MCF 10A (cell line): ENCODE results near the gene ARHGAP31. TPM values are rescaled to one million over a fixed set of nuclear protein-coding genes. Genes with fewer than 3 reads are reported as not detected.
A peak's percentile ranks its signal among the peaks of the same experiment; 100 is the strongest.

Source experiments
- BruUV-seq: library from RNA; stranded (reverse); fragments of 400-500 nt; replicated peaks from 2 replicates; lab custom pipeline; 2021; lab: Mats Ljungman, UMichigan
- CTCF ChIA-PET: fragments of 300-600 bp; sonication (Branson Sonifier 250); formaldehyde crosslinking; extraction: SDS; loops from one replicate; lab custom pipeline; 2021; ENCODE audit warnings: antibody characterized with exemption, inconsistent platforms; lab: Yijun Ruan, JAX
- POLR2A ChIA-PET: fragments of 300-600, 350-650 bp; sonication (Branson Sonifier 250); formaldehyde crosslinking; extraction: SDS; loops from one replicate; lab custom pipeline; 2020; ENCODE audit warnings: antibody characterized with exemption, inconsistent platforms; lab: Yijun Ruan, JAX
- DNase-seq: peaks from one replicate; pipeline ENCODE4 v3.0.0-alpha.2; 2018; ENCODE audit not compliant: unreplicated experiment
- H3K27ac Mint-ChIP-seq: one replicate; pipeline ENCODE4 v1.8.0; 2022; ENCODE audit warnings: mild to moderate bottlenecking, low read depth, mixed read lengths; ENCODE audit not compliant: unreplicated experiment
- H3K27me3 Mint-ChIP-seq: one replicate; pipeline ENCODE4 v1.8.0; 2022; ENCODE audit warnings: mixed read lengths; ENCODE audit not compliant: insufficient read depth, unreplicated experiment
- H3K36me3 Mint-ChIP-seq: one replicate; pipeline ENCODE4 v1.8.0; 2022; ENCODE audit warnings: mild to moderate bottlenecking, moderate library complexity, mixed read lengths; ENCODE audit not compliant: insufficient read depth, unreplicated experiment
- H3K4me1 Mint-ChIP-seq: one replicate; pipeline ENCODE4 v1.8.0; 2022; ENCODE audit warnings: mixed read lengths; ENCODE audit not compliant: insufficient read depth, unreplicated experiment
- H3K4me3 Mint-ChIP-seq: one replicate; pipeline ENCODE4 v1.8.0; 2022; ENCODE audit warnings: mild to moderate bottlenecking, moderate library complexity, mixed read lengths; ENCODE audit not compliant: unreplicated experiment
- H3K9me3 Mint-ChIP-seq: one replicate; pipeline ENCODE4 v1.8.0; 2022; ENCODE audit warnings: mixed read lengths; ENCODE audit not compliant: unreplicated experiment
- intact Hi-C: fragments of 100-400 bp; cut with micrococcal nuclease; formaldehyde crosslinking; loops from 2 replicates; pipeline ENCODE4 v1.14.1; 2022
- total RNA-seq: library from RNA; stranded (reverse); gene quantifications from 2 replicates; pipeline ENCODE4 v1.2.3, GENCODE V29; 2022
- TF ChIP-seq, protein P1 (sequence below): fragments of 200-600 bp; IDR thresholded peaks from one replicate; pipeline ENCODE4 v1.8.0; 2022; ENCODE audit warnings: antibody characterized with exemption, mild to moderate bottlenecking; ENCODE audit not compliant: unreplicated experiment

The ARHGAP31 gene
- total RNA-seq, 1 experiment from 2014 or later = 4.4 TPM

DNA sequence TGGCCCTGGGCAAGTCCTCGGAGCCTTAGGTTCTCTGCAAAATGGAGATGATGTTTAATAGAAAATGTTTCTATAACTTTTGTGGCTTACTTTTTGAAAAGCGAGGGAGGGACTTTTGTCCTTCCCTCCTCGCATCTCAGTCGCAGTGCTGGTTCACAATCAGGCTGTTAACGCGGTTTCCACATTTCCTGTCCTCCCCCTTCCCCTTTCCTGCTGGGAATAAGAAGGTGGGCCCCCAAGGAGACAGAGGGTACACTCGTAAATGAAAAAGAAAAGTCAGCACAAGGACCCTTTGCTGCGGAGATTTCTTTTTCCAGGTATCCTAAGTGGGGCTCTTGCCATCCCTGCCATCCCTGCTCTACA is 29.5 kb downstream of the ARHGAP31 start:
- TF ChIP-seq, protein P1, sequence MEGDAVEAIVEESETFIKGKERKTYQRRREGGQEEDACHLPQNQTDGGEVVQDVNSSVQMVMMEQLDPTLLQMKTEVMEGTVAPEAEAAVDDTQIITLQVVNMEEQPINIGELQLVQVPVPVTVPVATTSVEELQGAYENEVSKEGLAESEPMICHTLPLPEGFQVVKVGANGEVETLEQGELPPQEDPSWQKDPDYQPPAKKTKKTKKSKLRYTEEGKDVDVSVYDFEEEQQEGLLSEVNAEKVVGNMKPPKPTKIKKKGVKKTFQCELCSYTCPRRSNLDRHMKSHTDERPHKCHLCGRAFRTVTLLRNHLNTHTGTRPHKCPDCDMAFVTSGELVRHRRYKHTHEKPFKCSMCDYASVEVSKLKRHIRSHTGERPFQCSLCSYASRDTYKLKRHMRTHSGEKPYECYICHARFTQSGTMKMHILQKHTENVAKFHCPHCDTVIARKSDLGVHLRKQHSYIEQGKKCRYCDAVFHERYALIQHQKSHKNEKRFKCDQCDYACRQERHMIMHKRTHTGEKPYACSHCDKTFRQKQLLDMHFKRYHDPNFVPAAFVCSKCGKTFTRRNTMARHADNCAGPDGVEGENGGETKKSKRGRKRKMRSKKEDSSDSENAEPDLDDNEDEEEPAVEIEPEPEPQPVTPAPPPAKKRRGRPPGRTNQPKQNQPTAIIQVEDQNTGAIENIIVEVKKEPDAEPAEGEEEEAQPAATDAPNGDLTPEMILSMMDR = no peak
- BruUV-seq = no TSS peak
- Mint-ChIP-seq H3K4me3 (peak overlapping the region; percentile 80), H3K36me3 (no peaks in the 10 kb centered on the region), H3K9me3 (no peaks in the 10 kb centered on the region), H3K27ac (peak overlapping the region; percentile 90), H3K4me1 (no peaks in the 10 kb centered on the region), H3K27me3 (no peaks in the 10 kb centered on the region)
- CTCF ChIA-PET = no interaction called here
- no peak for DNase-seq
- POLR2A ChIA-PET = no interaction called here
- intact Hi-C loops = no loop called here

DNA sequence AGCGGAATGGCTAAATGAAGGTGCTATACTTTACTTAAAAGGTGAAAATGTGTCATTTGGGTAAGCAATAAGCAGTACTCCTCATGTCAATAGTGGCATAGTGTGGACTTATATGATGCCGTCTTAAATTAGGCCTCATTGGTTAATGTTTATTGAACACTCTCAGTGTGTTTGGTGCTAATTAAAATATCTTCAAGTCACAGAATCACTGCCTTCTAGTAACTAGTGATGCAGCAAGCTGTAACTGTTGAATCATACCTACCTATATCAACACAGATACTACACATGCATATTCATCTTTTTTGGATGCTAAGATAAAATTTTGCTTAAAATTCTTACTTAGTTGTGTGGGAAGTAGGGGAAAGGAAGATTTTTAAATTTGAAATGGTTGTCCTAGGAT is 30.7 kb downstream of the ARHGAP31 start:
- Mint-ChIP-seq H3K9me3 (no peaks in the 10 kb centered on the region), H3K4me3 (no peak overlapping the region), H3K4me1 (no peaks in the 10 kb centered on the region), H3K27me3 (no peaks in the 10 kb centered on the region), H3K27ac (no peak overlapping the region), H3K36me3 (no peaks in the 10 kb centered on the region)
- POLR2A ChIA-PET = no interaction called here
- DNase-seq = no peak
- no TSS peak for BruUV-seq
- TF ChIP-seq, protein P1 = no peak
- CTCF ChIA-PET = no interaction called here
- intact Hi-C loops = no loop called here

DNA sequence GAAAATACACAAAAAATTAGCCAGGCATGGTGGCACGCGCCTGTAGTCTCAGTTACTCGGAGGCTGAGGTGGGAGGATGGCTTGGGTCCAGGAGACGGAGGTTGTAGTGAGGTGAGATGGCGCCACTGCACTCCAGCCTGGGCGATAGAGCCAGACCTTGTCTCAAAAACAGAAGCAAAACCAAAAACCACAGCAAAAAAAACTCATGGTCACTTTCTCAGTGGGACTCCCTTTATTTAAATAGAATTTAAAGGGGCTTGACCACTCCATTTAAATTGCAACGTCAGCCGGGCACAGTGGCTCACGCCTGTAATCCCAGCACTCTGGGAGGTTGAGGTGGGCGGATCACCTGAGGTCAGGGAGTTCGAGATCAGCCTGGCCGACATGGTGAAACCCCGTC is 32.8 kb downstream of the ARHGAP31 start:
- BruUV-seq = no TSS peak
- H3K36me3 Mint-ChIP-seq = no peaks in the 10 kb centered on the region

DNA sequence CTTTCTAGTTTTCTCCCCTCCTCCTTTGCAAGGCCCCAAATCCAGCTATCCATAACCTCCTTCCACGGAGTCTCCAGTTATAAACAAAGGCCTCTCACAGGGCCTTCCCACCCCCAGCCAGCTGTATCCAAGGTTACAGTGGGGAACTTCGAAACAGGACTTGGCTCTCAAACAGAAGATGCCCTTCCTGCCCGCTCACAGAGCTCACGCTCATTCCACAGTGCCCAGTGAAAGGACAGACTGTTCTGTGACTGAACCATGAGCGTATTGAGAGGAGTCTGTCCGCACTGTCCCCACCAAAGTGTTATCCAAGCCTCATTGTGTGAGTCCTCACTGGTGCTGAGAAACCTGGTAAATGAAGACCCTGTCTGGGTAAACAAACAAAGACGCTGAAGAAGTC is 35.4 kb downstream of the ARHGAP31 start:
- no peaks in the 10 kb centered on the region for H3K4me1 Mint-ChIP-seq
- CTCF ChIA-PET = interaction anchor here (0.7 to 0.9 kb wide), 2 partner anchors 10 to 27 kb away, joined by 3 to 4 read pairs; no protein-coding TSS in a partner anchor
- POLR2A ChIA-PET = no interaction called here
- no peaks in the 10 kb centered on the region for H3K27me3 Mint-ChIP-seq
- intact Hi-C loops = no loop called here
- no peak overlapping the region for H3K27ac Mint-ChIP-seq
- TF ChIP-seq, protein P1 = no peak
- no peak for DNase-seq
- no peaks in the 10 kb centered on the region for H3K9me3 Mint-ChIP-seq
- BruUV-seq = no TSS peak
- no peaks in the 10 kb centered on the region for H3K36me3 Mint-ChIP-seq
- H3K4me3 Mint-ChIP-seq = no peak overlapping the region

More for the DNA sequence above, 32.8 kb downstream of the ARHGAP31 start:
- Mint-ChIP-seq H3K27me3 (no peaks in the 10 kb centered on the region), H3K4me3 (no peak overlapping the region), H3K9me3 (no peaks in the 10 kb centered on the region), H3K4me1 (no peaks in the 10 kb centered on the region), H3K27ac (no peak overlapping the region)
- ChIA-PET POLR2A (interaction anchor here (0.5 kb wide), 1 partner anchor 10 kb away, joined by 3 read pairs; no protein-coding TSS in a partner anchor), CTCF (no interaction called here)
- TF ChIP-seq, protein P1 = no peak
- DNase-seq = no peak
- intact Hi-C loops = no loop called here
